Measurements from ENCODE around the gene CACNB1.

GRCh38 chr17:39212841-39213480 is 15.5 kb upstream of the CACNB1 start:
- no peak for TF ChIP-seq CTCF (conservative IDR thresholded peaks at IDR 0.05; ENCODE audit: low read depth, low read length)
- TF ChIP-seq NFE2L2 (IDR thresholded peaks at IDR 0.05; ENCODE audit: low read depth, low read length): no peak
- TF ChIP-seq MXI1 (IDR thresholded peaks at IDR 0.05; ENCODE audit: borderline replicate concordance, low read depth, low read length): no peak
- no peak for TF ChIP-seq POLR2A (IDR thresholded peaks at IDR 0.05; ENCODE audit: low read depth, low read length)
- no peak for TF ChIP-seq SMC3 (IDR thresholded peaks at IDR 0.05; ENCODE audit: low read depth, low read length)
- TF ChIP-seq MAZ (IDR thresholded peaks at IDR 0.05; ENCODE audit: borderline replicate concordance, low read depth, low read length): no peak
- TF ChIP-seq USF2 (IDR thresholded peaks at IDR 0.05; ENCODE audit: low read depth, low read length): no peak

All from IMR-90 (cell line).